IMR-90 (cell line): ENCODE data around the gene KTI12. TPM values are rescaled to one million over a fixed set of nuclear protein-coding genes. Genes with fewer than 3 reads are reported as not detected.

Experiments used
- ATAC-seq: fragments of 200-7000 bp; cut with Tn5 transposase; 2 replicates; pipeline ENCODE4 v1.9.1; 2020; ENCODE audit warnings: low read depth, mild to moderate bottlenecking, moderate library complexity
- BruUV-seq: library from RNA; stranded (reverse); fragments of 400-500 nt; replicated peaks from 2 replicates; lab custom pipeline; 2021; lab: Mats Ljungman, UMichigan
- CTCF ChIA-PET: fragments of 300-600 bp; formaldehyde crosslinking; extraction: SDS; loops from one replicate; lab custom pipeline; 2021; ENCODE audit warnings: antibody characterized with exemption; lab: Yijun Ruan, JAX
- POLR2A ChIA-PET: fragments of 300-600 bp; sonication (Branson Sonifier 250); formaldehyde crosslinking; loops from one replicate; lab custom pipeline; 2022; ENCODE audit warnings: antibody characterized with exemption; ENCODE audit not compliant: unreplicated experiment; lab: Charles Lee
- DNase-seq: peaks from one replicate; pipeline ENCODE4 v3.0.0; 2013
- H2AFZ ChIP-seq: replicated peaks from 2 replicates; pipeline ENCODE3; 2013; ENCODE audit warnings: low read length, mild to moderate bottlenecking; ENCODE audit not compliant: poor library complexity
- H2AK5ac ChIP-seq: 2 replicates; pipeline ENCODE4 v1.6.1; 2013; ENCODE audit warnings: low read depth, low read length, inconsistent platforms
- H2AK9ac ChIP-seq: replicated peaks from 2 replicates; pipeline ENCODE3; 2013; ENCODE audit warnings: mild to moderate bottlenecking, low read depth, low read length, moderate library complexity; ENCODE audit not compliant: poor library complexity
- H2BK120ac ChIP-seq: 2 replicates; pipeline ENCODE4 v1.6.1; 2013; ENCODE audit warnings: low read depth, low read length, inconsistent platforms
- H2BK15ac ChIP-seq: 3 replicates; pipeline ENCODE4 v1.6.1; 2013; ENCODE audit warnings: low read depth, low read length, inconsistent platforms
- H2BK20ac ChIP-seq: 2 replicates; pipeline ENCODE4 v1.6.1; 2013; ENCODE audit warnings: low read depth, mild to moderate bottlenecking, inconsistent platforms, low read length, moderate library complexity
- H2BK5ac ChIP-seq: 2 replicates; pipeline ENCODE4 v1.6.1; 2013; ENCODE audit warnings: mild to moderate bottlenecking, low read depth, low read length, inconsistent platforms; ENCODE audit not compliant: poor library complexity, severe bottlenecking
- H3K14ac ChIP-seq: replicated peaks from 2 replicates; pipeline ENCODE4 v1.6.1; 2013; ENCODE audit warnings: low read depth, low read length, inconsistent platforms
- H3K18ac ChIP-seq: 2 replicates; pipeline ENCODE4 v1.6.1; 2013; ENCODE audit warnings: low read depth, low read length, control low read depth
- H3K23ac ChIP-seq: 2 replicates; pipeline ENCODE4 v1.6.1; 2013; ENCODE audit warnings: low read depth, low read length, inconsistent platforms
- H3K27ac ChIP-seq: 2 replicates; pipeline ENCODE4 v1.5.1; 2013; ENCODE audit warnings: mild to moderate bottlenecking, control low read depth, low read length; ENCODE audit not compliant: insufficient read depth
- H3K27me3 ChIP-seq: 2 replicates; pipeline ENCODE4 v1.6.1; 2013; ENCODE audit warnings: low read length; ENCODE audit not compliant: control insufficient read depth, insufficient read depth
- H3K36me3 ChIP-seq: 2 replicates; pipeline ENCODE4 v1.6.1; 2013; ENCODE audit warnings: low read length, mixed read lengths; ENCODE audit not compliant: control insufficient read depth, insufficient read depth
- H3K4ac ChIP-seq: 2 replicates; pipeline ENCODE4 v1.6.1; 2013; ENCODE audit warnings: low read depth, low read length, inconsistent platforms
- H3K4me1 ChIP-seq: 2 replicates; pipeline ENCODE4 v1.6.1; 2013; ENCODE audit warnings: low read length, mixed read lengths; ENCODE audit not compliant: control insufficient read depth, insufficient read depth
- H3K4me2 ChIP-seq: 2 replicates; pipeline ENCODE4 v1.6.1; 2013; ENCODE audit warnings: low read depth, mild to moderate bottlenecking, control low read depth, low read length, moderate library complexity
- H3K4me3 ChIP-seq: 2 replicates; pipeline ENCODE4 v1.5.1; 2013; ENCODE audit warnings: low read depth, mild to moderate bottlenecking, control low read depth, low read length, moderate library complexity; ENCODE audit not compliant: insufficient read depth
- H3K56ac ChIP-seq: 2 replicates; pipeline ENCODE4 v1.6.1; 2013; ENCODE audit warnings: low read length, inconsistent platforms; ENCODE audit not compliant: insufficient read depth; ENCODE audit errors: extremely low read depth
- H3K79me1 ChIP-seq, 2 experiments: 2 replicates each; pipeline ENCODE4 v1.6.1; 2013; ENCODE audit warnings: low read length in 2 of 2, inconsistent platforms in 1 of 2, low read depth in 1 of 2
- H3K9ac ChIP-seq: 2 replicates; pipeline ENCODE4 v1.6.1; 2013; ENCODE audit warnings: low read depth, low read length, control low read depth
- H3K9me1 ChIP-seq: 2 replicates; pipeline ENCODE4 v1.6.1; 2013; ENCODE audit warnings: low read length, inconsistent platforms; ENCODE audit not compliant: insufficient read depth
- H3K9me3 ChIP-seq: 2 replicates; pipeline ENCODE4 v1.6.1; 2013; ENCODE audit warnings: low read length; ENCODE audit not compliant: control insufficient read depth, insufficient read depth
- H4K20me1 ChIP-seq: 2 replicates; pipeline ENCODE4 v1.6.1; 2013; ENCODE audit warnings: low read length, inconsistent platforms; ENCODE audit not compliant: insufficient read depth
- H4K5ac ChIP-seq: 2 replicates; pipeline ENCODE4 v1.6.1; 2013; ENCODE audit warnings: mild to moderate bottlenecking, low read depth, low read length, control low read depth
- H4K8ac ChIP-seq, 2 experiments: 2 replicates each; pipeline ENCODE4 v1.6.1; 2013; ENCODE audit warnings: low read depth in 2 of 2, low read length in 2 of 2, control low read depth in 1 of 2, inconsistent platforms in 1 of 2
- H4K91ac ChIP-seq: 2 replicates; pipeline ENCODE4 v1.6.1; 2013; ENCODE audit warnings: low read depth, low read length, inconsistent platforms; ENCODE audit not compliant: insufficient read depth
- CEBPB ChIP-seq: IDR thresholded peaks from 2 replicates; pipeline ENCODE4 v1.6.1; 2012; ENCODE audit warnings: low read depth, low read length, improper control_type of control experiment
- FOS ChIP-seq: fragments of 150-350 bp; IDR thresholded peaks from 2 replicates; pipeline ENCODE4 v1.6.1; 2016; ENCODE audit warnings: low read depth, low read length
- RCOR1 ChIP-seq: IDR thresholded peaks from 2 replicates; pipeline ENCODE4 v1.6.1; 2012; ENCODE audit warnings: mild to moderate bottlenecking, low read length, improper control_type of control experiment; ENCODE audit not compliant: insufficient replicate concordance
- USF2 ChIP-seq: fragments of 150-350 bp; IDR thresholded peaks from 2 replicates; pipeline ENCODE4 v1.6.1; 2017; ENCODE audit warnings: mild to moderate bottlenecking, antibody characterized with exemption, low read length, low read depth
- WGBS, 2 experiments: methylation state at CpG; one replicate each; pipeline versions ENCODE4 v1.1.5 to v1.1.7; 2013; ENCODE audit warnings: missing lambda C conversion rate in 2 of 2; ENCODE audit not compliant: insufficient read length in 1 of 2; ENCODE audit errors: extremely low coverage in 2 of 2; 5-methylcytosine and 5-hydroxymethylcytosine counted together
- dilution Hi-C: fragments of 300-500 bp; cut with HindIII; formaldehyde crosslinking; loops from one replicate; pipeline ENCODE4 v1.14.3; 2018; ENCODE audit warnings: low sequenced_read_pairs; ENCODE audit not compliant: unreplicated experiment
- in situ Hi-C: fragments of 300-500 bp; cut with MboI; formaldehyde crosslinking; loops from 3 replicates; pipeline ENCODE4 v1.14.3; 2019; ENCODE audit warnings: low sequenced_read_pairs, inconsistent platforms, mixed read lengths
- intact Hi-C: fragments of 100-400 bp; cut with micrococcal nuclease; formaldehyde crosslinking; loops from 2 replicates; pipeline ENCODE4 v1.10.0; 2022
- polyA plus RNA-seq, 3 experiments: library from polyadenylated mRNA; depleted of rRNA; stranded (reverse); fragments of >200 nt; gene quantifications; 2 replicates each; pipeline ENCODE4 v1.2.3, GENCODE V29; 2012; ENCODE audit warnings: low replicate concordance in 1 of 3
- total RNA-seq: library from RNA; depleted of rRNA; stranded (reverse); fragments of >200 nt; gene quantifications from 2 replicates; pipeline ENCODE4 v1.2.3, GENCODE V29; 2012

Gene KTI12
- total and polyA plus RNA-seq, 2 of the 4 experiments (the other 2 are of a cell fraction) = 15.2 to 16.3 TPM

- no peak for ATAC-seq
- WGBS, 2 experiments = 94% methylated on average over 3 of the region's 5 CpGs; no CpG with 5 or more reads in 1 of the 2 experiments
These were observed 3.8 kb upstream of the KTI12 start for GRCh38 chr1:52037402-52037814.

More at GRCh38 chr1:52037402-52037814, 3.8 kb upstream of the KTI12 start:
- Histone ChIP-seq H3K79me1 (peaks cover 15 to 24% of the 10 kb centered on the region in 2 experiments), H2AFZ (no peak overlapping the region), H3K14ac (no peak overlapping the region), H3K27ac (no peak overlapping the region), H3K4me2 (no peak overlapping the region), H3K56ac (no peak overlapping the region), H3K9me1 (no peaks in the 10 kb centered on the region), H4K8ac (no peak overlapping the region), H3K9ac (no peak overlapping the region), H2BK20ac (no peak overlapping the region), H3K18ac (no peak overlapping the region), H3K4ac (no peak overlapping the region), H4K20me1 (peaks cover 9% of the 10 kb centered on the region), H3K4me3 (no peak overlapping the region), H2BK15ac (no peak overlapping the region), H2AK9ac (no peak overlapping the region), H3K4me1 (peaks cover 2% of the 10 kb centered on the region; the same call in 1 of the 2 replicates), H3K9me3 (no peaks in the 10 kb centered on the region), H4K5ac (no peak overlapping the region), H2BK120ac (no peak overlapping the region), H3K36me3 (peaks cover 12% of the 10 kb centered on the region), H3K27me3 (no peaks in the 10 kb centered on the region), H2AK5ac (no peak overlapping the region), H4K91ac (no peak overlapping the region), H3K23ac (no peak overlapping the region), H2BK5ac (no peak overlapping the region)
- CTCF ChIA-PET = interaction anchor here (0.6 kb wide), 2 partner anchors 22 to 185 kb away, joined by 3 to 4 read pairs; no protein-coding TSS in a partner anchor
- no TSS peak for BruUV-seq
- TF ChIP-seq FOS (no peak), CEBPB (peak; percentile 88), USF2 (no peak), RCOR1 (no peak)
- peak; percentile 77 for DNase-seq
- POLR2A ChIA-PET = no interaction called here
- in situ Hi-C loops = no loop called here
- dilution Hi-C loops = no loop called here
- intact Hi-C loops = no loop called here
